GM19193 (cell line): ENCODE measurements around the gene BMPR1B.

Source experiments
- POLR2A ChIP-seq: IDR thresholded peaks from 4 replicates; pipeline ENCODE4 v1.6.1; 2011; ENCODE audit not compliant: insufficient read depth, insufficient read length; ENCODE audit errors: extremely low read depth

Gene BMPR1B

GRCh38 chr4:94912606-94913005 is 154.9 kb downstream of the BMPR1B start:
- no peak for TF ChIP-seq POLR2A

- no peak for TF ChIP-seq POLR2A
Measured at GRCh38 chr4:94913316-94913715, 155.6 kb downstream of the BMPR1B start.

GRCh38 chr4:94917146-94917545 is 159.4 kb downstream of the BMPR1B start:
- no peak for TF ChIP-seq POLR2A

GRCh38 chr4:94918543-94918942 is 160.8 kb downstream of the BMPR1B start:
- TF ChIP-seq POLR2A = no peak

GRCh38 chr4:94920369-94920768 is 162.6 kb downstream of the BMPR1B start:
- no peak for TF ChIP-seq POLR2A

GRCh38 chr4:94924566-94924965 is 166.8 kb downstream of the BMPR1B start:
- TF ChIP-seq POLR2A = no peak

- TF ChIP-seq POLR2A = no peak
Measured at GRCh38 chr4:94925764-94926347, 168.1 kb downstream of the BMPR1B start.

- TF ChIP-seq POLR2A = no peak
Measured at GRCh38 chr4:94926936-94927335, 169.2 kb downstream of the BMPR1B start.

- TF ChIP-seq POLR2A = no peak
Measured at GRCh38 chr4:94927696-94928095, 169.9 kb downstream of the BMPR1B start.

- no peak for TF ChIP-seq POLR2A
Measured at GRCh38 chr4:94929696-94930095, 171.9 kb downstream of the BMPR1B start.

- no peak for TF ChIP-seq POLR2A
Measured at GRCh38 chr4:94931626-94932025, 173.9 kb downstream of the BMPR1B start.

- no peak for TF ChIP-seq POLR2A
Measured at GRCh38 chr4:94932366-94932765, 174.6 kb downstream of the BMPR1B start.

GRCh38 chr4:94933799-94934198 is 176.0 kb downstream of the BMPR1B start:
- no peak for TF ChIP-seq POLR2A

GRCh38 chr4:94934201-94934600 is 176.4 kb downstream of the BMPR1B start:
- no peak for TF ChIP-seq POLR2A

- no peak for TF ChIP-seq POLR2A
Measured at GRCh38 chr4:94934864-94935263, 177.1 kb downstream of the BMPR1B start.

GRCh38 chr4:94936854-94937253 is 179.1 kb downstream of the BMPR1B start:
- TF ChIP-seq POLR2A = no peak
